SK-N-SH treated with all-trans-retinoic acid at 6 μM for 48 hours (cell line): Measurements from ENCODE around the gene ADAMTS4.

Source experiments
- ATAC-seq: fragments of 200-7000 bp; cut with Tn5 transposase; 3 replicates; pipeline ENCODE4 v1.9.1; 2020; ENCODE audit warnings: mild to moderate bottlenecking, moderate library complexity
- ARNTL ChIP-seq: fragments of 450-650 bp; formaldehyde crosslinking; IDR thresholded peaks from 2 replicates; pipeline ENCODE4 v1.5.0; 2020; ENCODE audit warnings: low read depth, mild to moderate bottlenecking, moderate library complexity, borderline replicate concordance
- BACH2 ChIP-seq: fragments of 250-450 bp; sonication (Bioruptor Pico); IDR thresholded peaks from 2 replicates; pipeline ENCODE4 v1.9.0; 2021; ENCODE audit warnings: mild to moderate bottlenecking, borderline replicate concordance
- CSDC2 ChIP-seq: fragments of 250-450 bp; sonication (Bioruptor Pico); IDR thresholded peaks from 2 replicates; pipeline ENCODE4 v1.5.0; 2020; ENCODE audit warnings: mild to moderate bottlenecking, moderate library complexity
- ESRRG ChIP-seq: fragments of 250-450 bp; sonication (Bioruptor Pico); IDR thresholded peaks from 2 replicates; pipeline ENCODE4 v1.6.1; 2021; ENCODE audit warnings: mild to moderate bottlenecking
- GLIS3 ChIP-seq: fragments of 250-450 bp; sonication (Bioruptor Pico); IDR thresholded peaks from 2 replicates; pipeline ENCODE4 v1.5.0; 2020; ENCODE audit warnings: mild to moderate bottlenecking, moderate library complexity
- ISL1 ChIP-seq: fragments of 250-450 bp; sonication (Bioruptor Pico); IDR thresholded peaks from 2 replicates; pipeline ENCODE4 v2.1.2; 2022; ENCODE audit warnings: mild to moderate bottlenecking, moderate library complexity
- OSR1 ChIP-seq: fragments of 250-450 bp; sonication (Bioruptor Pico); IDR thresholded peaks from 2 replicates; pipeline ENCODE4 v1.8.0; 2022; ENCODE audit warnings: moderate library complexity, mild to moderate bottlenecking, inconsistent platforms
- PPARA ChIP-seq: fragments of 250-450 bp; sonication (Bioruptor Pico); IDR thresholded peaks from 2 replicates; pipeline ENCODE4 v1.5.0; 2020; ENCODE audit warnings: mild to moderate bottlenecking, borderline replicate concordance
- RARB ChIP-seq: fragments of 250-450 bp; sonication (Bioruptor Pico); IDR thresholded peaks from 2 replicates; pipeline ENCODE4 v1.8.0; 2021; ENCODE audit warnings: mild to moderate bottlenecking, moderate library complexity
- SNAI2 ChIP-seq: fragments of 250-450 bp; sonication (Bioruptor Pico); IDR thresholded peaks from 2 replicates; pipeline ENCODE4 v1.5.0; 2020; ENCODE audit warnings: mild to moderate bottlenecking, moderate library complexity
- TCF4 ChIP-seq: fragments of 250-450 bp; sonication (Bioruptor Pico); IDR thresholded peaks from 2 replicates; pipeline ENCODE4 v1.8.0; 2021; ENCODE audit warnings: mild to moderate bottlenecking, moderate library complexity, borderline replicate concordance
- TOX ChIP-seq: fragments of 250-450 bp; sonication (Bioruptor Pico); IDR thresholded peaks from 2 replicates; pipeline ENCODE4 v1.8.0; 2021; ENCODE audit warnings: mild to moderate bottlenecking, moderate library complexity, borderline replicate concordance
- ZC3H10 ChIP-seq: fragments of 250-450 bp; sonication (Bioruptor Pico); IDR thresholded peaks from 2 replicates; pipeline ENCODE4 v1.5.1; 2021; ENCODE audit warnings: mild to moderate bottlenecking, moderate library complexity
- ZFP3 ChIP-seq: fragments of 250-450 bp; sonication (Bioruptor Pico); IDR thresholded peaks from 2 replicates; pipeline ENCODE4 v1.5.0; 2020; ENCODE audit warnings: mild to moderate bottlenecking, moderate library complexity
- ZFP30 ChIP-seq: fragments of 450-650 bp; formaldehyde crosslinking; IDR thresholded peaks from 2 replicates; pipeline ENCODE4 v1.5.0; 2022; ENCODE audit warnings: mild to moderate bottlenecking, moderate library complexity
- ZNF565 ChIP-seq: fragments of 450-650 bp; formaldehyde crosslinking; conservative IDR thresholded peaks from 2 replicates; pipeline ENCODE4 v1.5.0; 2020; ENCODE audit warnings: low read depth, mild to moderate bottlenecking, moderate library complexity
- ZNF70 ChIP-seq: fragments of 450-650 bp; formaldehyde crosslinking; IDR thresholded peaks from 2 replicates; pipeline ENCODE4 v1.5.0; 2020; ENCODE audit warnings: mild to moderate bottlenecking, moderate library complexity
- ZNF8 ChIP-seq: fragments of 450-650 bp; formaldehyde crosslinking; IDR thresholded peaks from 2 replicates; pipeline ENCODE4 v1.5.0; 2020; ENCODE audit warnings: mild to moderate bottlenecking, moderate library complexity
- TF ChIP-seq, protein P1 (sequence below): fragments of 250-450 bp; sonication (Bioruptor Pico); IDR thresholded peaks from 2 replicates; pipeline ENCODE4 v1.8.0; 2020; ENCODE audit warnings: mild to moderate bottlenecking, moderate library complexity, borderline replicate concordance
- TF ChIP-seq, protein P2 (sequence below): fragments of 250-450 bp; sonication (Bioruptor Pico); IDR thresholded peaks from 2 replicates; pipeline ENCODE4 v1.5.1; 2020; ENCODE audit warnings: low read depth, mild to moderate bottlenecking, moderate library complexity
- TF ChIP-seq, protein P3 (sequence below): fragments of 250-450 bp; sonication (Bioruptor Pico); IDR thresholded peaks from 2 replicates; pipeline ENCODE4 v1.5.0; 2020; ENCODE audit warnings: mild to moderate bottlenecking, moderate library complexity
- TF ChIP-seq, protein P4 (sequence below): fragments of 250-450 bp; sonication (Bioruptor Pico); IDR thresholded peaks from 2 replicates; pipeline ENCODE4 v1.8.0; 2021; ENCODE audit warnings: low read depth, mild to moderate bottlenecking, moderate library complexity, borderline replicate concordance
- TF ChIP-seq, protein P5 (sequence below): fragments of 250-450 bp; sonication (Bioruptor Pico); IDR thresholded peaks from 2 replicates; pipeline ENCODE4 v1.5.1; 2021; ENCODE audit warnings: mild to moderate bottlenecking, moderate library complexity

Gene ADAMTS4

DNA sequence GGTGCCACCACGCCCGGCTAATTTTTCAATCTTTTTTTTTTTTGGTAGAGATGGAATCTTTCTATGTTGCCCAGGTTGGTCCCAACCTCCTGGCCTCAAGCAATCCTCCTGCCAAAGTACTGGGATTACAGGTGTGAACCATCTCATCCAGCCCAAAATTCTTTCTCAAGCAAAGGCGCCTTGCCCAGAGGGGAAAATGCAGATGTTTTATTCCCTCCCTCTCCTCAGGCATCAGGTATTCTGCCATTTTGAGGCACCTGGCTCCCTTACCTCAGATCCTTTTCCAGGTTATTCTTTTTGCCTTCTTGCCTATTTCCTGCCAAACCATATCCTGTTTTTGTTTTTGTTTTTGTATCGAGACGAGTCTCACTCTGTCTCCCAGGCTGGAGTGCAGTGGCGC is 10.5 kb downstream of the ADAMTS4 start:
- ATAC-seq, result no peak
- no peak for TF ChIP-seq ZFP3 (CRISPR knock-in tag)
- no peak for TF ChIP-seq ZNF70 (CRISPR knock-in tag)
- no peak for TF ChIP-seq ZFP30 (CRISPR knock-in tag)
- TF ChIP-seq, protein P1, sequence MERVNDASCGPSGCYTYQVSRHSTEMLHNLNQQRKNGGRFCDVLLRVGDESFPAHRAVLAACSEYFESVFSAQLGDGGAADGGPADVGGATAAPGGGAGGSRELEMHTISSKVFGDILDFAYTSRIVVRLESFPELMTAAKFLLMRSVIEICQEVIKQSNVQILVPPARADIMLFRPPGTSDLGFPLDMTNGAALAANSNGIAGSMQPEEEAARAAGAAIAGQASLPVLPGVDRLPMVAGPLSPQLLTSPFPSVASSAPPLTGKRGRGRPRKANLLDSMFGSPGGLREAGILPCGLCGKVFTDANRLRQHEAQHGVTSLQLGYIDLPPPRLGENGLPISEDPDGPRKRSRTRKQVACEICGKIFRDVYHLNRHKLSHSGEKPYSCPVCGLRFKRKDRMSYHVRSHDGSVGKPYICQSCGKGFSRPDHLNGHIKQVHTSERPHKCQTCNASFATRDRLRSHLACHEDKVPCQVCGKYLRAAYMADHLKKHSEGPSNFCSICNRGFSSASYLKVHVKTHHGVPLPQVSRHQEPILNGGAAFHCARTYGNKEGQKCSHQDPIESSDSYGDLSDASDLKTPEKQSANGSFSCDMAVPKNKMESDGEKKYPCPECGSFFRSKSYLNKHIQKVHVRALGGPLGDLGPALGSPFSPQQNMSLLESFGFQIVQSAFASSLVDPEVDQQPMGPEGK (CRISPR knock-in tag), result no peak
- TF ChIP-seq, protein P2, sequence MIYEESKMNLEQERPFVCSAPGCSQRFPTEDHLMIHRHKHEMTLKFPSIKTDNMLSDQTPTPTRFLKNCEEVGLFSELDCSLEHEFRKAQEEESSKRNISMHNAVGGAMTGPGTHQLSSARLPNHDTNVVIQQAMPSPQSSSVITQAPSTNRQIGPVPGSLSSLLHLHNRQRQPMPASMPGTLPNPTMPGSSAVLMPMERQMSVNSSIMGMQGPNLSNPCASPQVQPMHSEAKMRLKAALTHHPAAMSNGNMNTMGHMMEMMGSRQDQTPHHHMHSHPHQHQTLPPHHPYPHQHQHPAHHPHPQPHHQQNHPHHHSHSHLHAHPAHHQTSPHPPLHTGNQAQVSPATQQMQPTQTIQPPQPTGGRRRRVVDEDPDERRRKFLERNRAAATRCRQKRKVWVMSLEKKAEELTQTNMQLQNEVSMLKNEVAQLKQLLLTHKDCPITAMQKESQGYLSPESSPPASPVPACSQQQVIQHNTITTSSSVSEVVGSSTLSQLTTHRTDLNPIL (CRISPR knock-in tag), result no peak
- TF ChIP-seq, protein P3, sequence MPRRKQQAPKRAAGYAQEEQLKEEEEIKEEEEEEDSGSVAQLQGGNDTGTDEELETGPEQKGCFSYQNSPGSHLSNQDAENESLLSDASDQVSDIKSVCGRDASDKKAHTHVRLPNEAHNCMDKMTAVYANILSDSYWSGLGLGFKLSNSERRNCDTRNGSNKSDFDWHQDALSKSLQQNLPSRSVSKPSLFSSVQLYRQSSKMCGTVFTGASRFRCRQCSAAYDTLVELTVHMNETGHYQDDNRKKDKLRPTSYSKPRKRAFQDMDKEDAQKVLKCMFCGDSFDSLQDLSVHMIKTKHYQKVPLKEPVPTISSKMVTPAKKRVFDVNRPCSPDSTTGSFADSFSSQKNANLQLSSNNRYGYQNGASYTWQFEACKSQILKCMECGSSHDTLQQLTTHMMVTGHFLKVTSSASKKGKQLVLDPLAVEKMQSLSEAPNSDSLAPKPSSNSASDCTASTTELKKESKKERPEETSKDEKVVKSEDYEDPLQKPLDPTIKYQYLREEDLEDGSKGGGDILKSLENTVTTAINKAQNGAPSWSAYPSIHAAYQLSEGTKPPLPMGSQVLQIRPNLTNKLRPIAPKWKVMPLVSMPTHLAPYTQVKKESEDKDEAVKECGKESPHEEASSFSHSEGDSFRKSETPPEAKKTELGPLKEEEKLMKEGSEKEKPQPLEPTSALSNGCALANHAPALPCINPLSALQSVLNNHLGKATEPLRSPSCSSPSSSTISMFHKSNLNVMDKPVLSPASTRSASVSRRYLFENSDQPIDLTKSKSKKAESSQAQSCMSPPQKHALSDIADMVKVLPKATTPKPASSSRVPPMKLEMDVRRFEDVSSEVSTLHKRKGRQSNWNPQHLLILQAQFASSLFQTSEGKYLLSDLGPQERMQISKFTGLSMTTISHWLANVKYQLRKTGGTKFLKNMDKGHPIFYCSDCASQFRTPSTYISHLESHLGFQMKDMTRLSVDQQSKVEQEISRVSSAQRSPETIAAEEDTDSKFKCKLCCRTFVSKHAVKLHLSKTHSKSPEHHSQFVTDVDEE (CRISPR knock-in tag), result no peak
- TF ChIP-seq, protein P4, sequence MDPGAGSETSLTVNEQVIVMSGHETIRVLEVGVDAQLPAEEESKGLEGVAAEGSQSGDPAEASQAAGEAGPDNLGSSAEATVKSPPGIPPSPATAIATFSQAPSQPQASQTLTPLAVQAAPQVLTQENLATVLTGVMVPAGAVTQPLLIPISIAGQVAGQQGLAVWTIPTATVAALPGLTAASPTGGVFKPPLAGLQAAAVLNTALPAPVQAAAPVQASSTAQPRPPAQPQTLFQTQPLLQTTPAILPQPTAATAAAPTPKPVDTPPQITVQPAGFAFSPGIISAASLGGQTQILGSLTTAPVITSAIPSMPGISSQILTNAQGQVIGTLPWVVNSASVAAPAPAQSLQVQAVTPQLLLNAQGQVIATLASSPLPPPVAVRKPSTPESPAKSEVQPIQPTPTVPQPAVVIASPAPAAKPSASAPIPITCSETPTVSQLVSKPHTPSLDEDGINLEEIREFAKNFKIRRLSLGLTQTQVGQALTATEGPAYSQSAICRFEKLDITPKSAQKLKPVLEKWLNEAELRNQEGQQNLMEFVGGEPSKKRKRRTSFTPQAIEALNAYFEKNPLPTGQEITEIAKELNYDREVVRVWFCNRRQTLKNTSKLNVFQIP (CRISPR knock-in tag), result no peak
- TF ChIP-seq SNAI2, result no peak
- no peak for TF ChIP-seq ESRRG (CRISPR knock-in tag)
- no peak for TF ChIP-seq ZC3H10 (CRISPR knock-in tag)
- no peak for TF ChIP-seq RARB (CRISPR knock-in tag)
- TF ChIP-seq PPARA, result no peak
- TF ChIP-seq CSDC2 (CRISPR knock-in tag), result no peak
- no peak for TF ChIP-seq ISL1 (CRISPR knock-in tag)
- no peak for TF ChIP-seq TCF4 (CRISPR knock-in tag)
- TF ChIP-seq ARNTL, result no peak

DNA sequence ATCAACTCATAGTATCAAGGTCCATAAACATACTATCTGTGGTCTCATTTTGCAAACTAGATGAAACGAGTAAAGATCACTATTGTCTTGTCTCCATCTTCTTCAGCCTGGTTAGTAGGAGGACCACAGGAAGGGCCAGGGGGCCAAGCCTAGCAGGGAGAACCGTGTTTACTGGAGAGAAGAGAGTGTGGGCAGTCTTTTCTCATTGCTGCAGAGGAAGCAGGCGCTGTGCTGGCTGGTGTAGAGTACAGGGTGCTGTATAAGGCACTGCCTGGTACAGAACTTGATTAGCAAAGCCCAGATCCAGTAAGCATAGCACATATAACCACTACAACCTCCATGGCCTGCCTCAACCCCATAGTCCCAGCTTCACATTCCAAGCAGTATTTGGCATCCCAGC is 11.5 kb downstream of the ADAMTS4 start:
- ATAC-seq, result no peak
- TF ChIP-seq ARNTL, result no peak
- TF ChIP-seq ZC3H10 (CRISPR knock-in tag), result no peak
- no peak for TF ChIP-seq PPARA
- TF ChIP-seq, protein P5, sequence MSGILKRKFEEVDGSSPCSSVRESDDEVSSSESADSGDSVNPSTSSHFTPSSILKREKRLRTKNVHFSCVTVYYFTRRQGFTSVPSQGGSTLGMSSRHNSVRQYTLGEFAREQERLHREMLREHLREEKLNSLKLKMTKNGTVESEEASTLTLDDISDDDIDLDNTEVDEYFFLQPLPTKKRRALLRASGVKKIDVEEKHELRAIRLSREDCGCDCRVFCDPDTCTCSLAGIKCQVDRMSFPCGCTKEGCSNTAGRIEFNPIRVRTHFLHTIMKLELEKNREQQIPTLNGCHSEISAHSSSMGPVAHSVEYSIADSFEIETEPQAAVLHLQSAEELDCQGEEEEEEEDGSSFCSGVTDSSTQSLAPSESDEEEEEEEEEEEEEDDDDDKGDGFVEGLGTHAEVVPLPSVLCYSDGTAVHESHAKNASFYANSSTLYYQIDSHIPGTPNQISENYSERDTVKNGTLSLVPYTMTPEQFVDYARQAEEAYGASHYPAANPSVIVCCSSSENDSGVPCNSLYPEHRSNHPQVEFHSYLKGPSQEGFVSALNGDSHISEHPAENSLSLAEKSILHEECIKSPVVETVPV (CRISPR knock-in tag), result no peak
- TF ChIP-seq OSR1 (CRISPR knock-in tag), result no peak
- TF ChIP-seq ZNF565 (CRISPR knock-in tag), result no peak
- no peak for TF ChIP-seq BACH2 (CRISPR knock-in tag)
- no peak for TF ChIP-seq TOX (CRISPR knock-in tag)
- no peak for TF ChIP-seq ZNF8
- TF ChIP-seq, protein P3 (CRISPR knock-in tag), result no peak
- no peak for TF ChIP-seq ESRRG (CRISPR knock-in tag)
- TF ChIP-seq ISL1 (CRISPR knock-in tag), result no peak
- TF ChIP-seq, protein P4 (CRISPR knock-in tag), result no peak
- TF ChIP-seq, protein P2 (CRISPR knock-in tag), result no peak
- TF ChIP-seq ZFP3 (CRISPR knock-in tag), result no peak
- TF ChIP-seq ZNF70 (CRISPR knock-in tag), result no peak
- TF ChIP-seq GLIS3 (CRISPR knock-in tag), result no peak
- TF ChIP-seq RARB (CRISPR knock-in tag), result no peak
- TF ChIP-seq CSDC2 (CRISPR knock-in tag), result no peak
- TF ChIP-seq, all 23 proteins: peak for 0
